ENCODE results near the gene MORN2. TPM values are rescaled to one million over a fixed set of nuclear protein-coding genes. Genes with fewer than 3 reads are reported as not detected.

MORN2 gene
- total RNA-seq, 1 experiment from 2014 or later, result 8.0 TPM

GRCh38 chr2:38876407-38876806 is 631 bp downstream of the MORN2 start:
- H2BK12ac ChIP-seq (ENCODE audit: insufficient read length, low read depth, low read length), result no peak overlapping the region
- WGBS (ENCODE audit: extremely low coverage, insufficient read length, low lambda C conversion rate), result no CpG with 5 or more reads among the region's 10 CpGs

More at GRCh38 chr2:38876407-38876806, 631 bp downstream of the MORN2 start:
- H3K79me2 ChIP-seq (ENCODE audit: insufficient read depth, low read length), result peaks cover 2% of the 10 kb centered on the region; the same call in 1 of the 2 replicates
- peaks cover 13% of the 10 kb centered on the region for H3K23me2 ChIP-seq (ENCODE audit: insufficient read length, low read depth, low read length, poor library complexity, severe bottlenecking)
- no peaks in the 10 kb centered on the region for H3K27me3 Mint-ChIP-seq (ENCODE audit: low read depth)
- peaks cover 15 to 17% of the 10 kb centered on the region in 2 experiments for H3K4me1 Mint-ChIP-seq
- H3K4ac ChIP-seq (ENCODE audit: low read depth, low read length), result no peak overlapping the region
- H3K4me1 ChIP-seq (ENCODE audit: insufficient read depth, low read length), result no peaks in the 10 kb centered on the region
- no peak overlapping the region for H3K18ac ChIP-seq (ENCODE audit: insufficient read length, low read depth, low read length)
- no peak overlapping the region for H3K27ac ChIP-seq (ENCODE audit: insufficient read length, low read depth, low read length)
- H3K56ac ChIP-seq (ENCODE audit: insufficient read length, low read depth, low read length), result no peak overlapping the region
- H4K5ac ChIP-seq (ENCODE audit: insufficient read length, low read depth, low read length), result no peak overlapping the region
- H2BK15ac ChIP-seq (ENCODE audit: low read depth, low read length), result no peak overlapping the region
- no peak overlapping the region for H3K23ac ChIP-seq (ENCODE audit: insufficient read length, low read depth, low read length)
- H3K9me3 Mint-ChIP-seq, result peaks cover 0 to 8% of the 10 kb centered on the region in 2 experiments; a peak in 3 of 5 replicates
- peaks cover 1 to 12% (median 11%) of the 10 kb centered on the region in 3 experiments; a peak in 6 of 7 replicates for H3K36me3 Mint-ChIP-seq (ENCODE audit: insufficient read depth in 1 of 3, low read depth in 3 of 3)
- no peak overlapping the region for H2AK5ac ChIP-seq (ENCODE audit: insufficient read length, low read length)
- peak overlapping the region; percentile 96 to 99 for H3K4me3 Mint-ChIP-seq
- H3K27me3 ChIP-seq (ENCODE audit: insufficient read depth, low read length), result no peaks in the 10 kb centered on the region
- no peaks in the 10 kb centered on the region for H3K79me1 ChIP-seq (ENCODE audit: insufficient read depth, low read depth, low read length, poor library complexity, severe bottlenecking)
- no peaks in the 10 kb centered on the region for H3K9me3 ChIP-seq (ENCODE audit: control insufficient read depth, low read depth, low read length)
- no peak overlapping the region for H2BK20ac ChIP-seq (ENCODE audit: low read depth, low read length, poor library complexity, severe bottlenecking)
- TF ChIP-seq CTCF (conservative IDR thresholded peaks at IDR 0.05), result no peak
- H4K20me1 ChIP-seq (ENCODE audit: control insufficient read depth, insufficient read depth, insufficient read length), result peaks cover 2% of the 10 kb centered on the region
- H2BK5ac ChIP-seq (ENCODE audit: insufficient read length, low read length), result no peak overlapping the region
- H2AFZ ChIP-seq (ENCODE audit: low read length), result peak overlapping the region; percentile 46
- no peak overlapping the region for H4K91ac ChIP-seq (ENCODE audit: insufficient read length, low read depth, low read length)
- H2BK120ac ChIP-seq (ENCODE audit: low read depth, low read length, poor library complexity, severe bottlenecking), result no peak overlapping the region
- peak overlapping the region in 1 of 3 experiments; percentile 97; a peak in 1 of 7 replicates for H3K27ac Mint-ChIP-seq
- peak overlapping the region; percentile 78 for H3K4me2 ChIP-seq (ENCODE audit: insufficient read depth, insufficient read length, low read length)
- DNase-seq, result no peak
- no peak overlapping the region for H3T11ph ChIP-seq (ENCODE audit: low read length)
- no peak overlapping the region for H3K14ac ChIP-seq (ENCODE audit: insufficient read depth, low read length)
- H3K9ac ChIP-seq (ENCODE audit: extremely low read depth, insufficient read length, low read length), result no peak overlapping the region
- H4K8ac ChIP-seq (replicated peaks; ENCODE audit: insufficient read length, low read depth, low read length), result no peak overlapping the region
